Activated T-helper 17 cell treated with anti-CD3 and anti-CD28 coated beads, Interleukin-2, amount 50 U/mL, for 72 hours (primary cell): ENCODE measurements around the gene LRRC4B. TPM values are rescaled to one million over a fixed set of nuclear protein-coding genes. Genes with fewer than 3 reads are reported as not detected.
A peak's percentile ranks its signal among the peaks of the same experiment; 100 is the strongest.

ENCODE experiments used
- ATAC-seq: fragments of 150-1000 bp; cut with Tn5 transposase; replicated peaks from 2 replicates; pipeline ENCODE4 v1.10.0; 2021; ENCODE audit warnings: mild to moderate bottlenecking, moderate library complexity
- H3K27ac Mint-ChIP-seq: one replicate; pipeline ENCODE4 v1.8.0; 2022; ENCODE audit warnings: mixed read lengths
- H3K27me3 Mint-ChIP-seq: one replicate; pipeline ENCODE4 v1.8.0; 2022; ENCODE audit warnings: mixed read lengths
- H3K36me3 Mint-ChIP-seq: one replicate; pipeline ENCODE4 v1.8.0; 2022; ENCODE audit warnings: low read depth, mild to moderate bottlenecking, mixed read lengths
- H3K4me1 Mint-ChIP-seq: one replicate; pipeline ENCODE4 v1.8.0; 2022; ENCODE audit warnings: mixed read lengths
- H3K4me3 Mint-ChIP-seq: one replicate; pipeline ENCODE4 v1.8.0; 2022; ENCODE audit warnings: mild to moderate bottlenecking, mixed read lengths
- H3K9me3 Mint-ChIP-seq: one replicate; pipeline ENCODE4 v1.8.0; 2022; ENCODE audit warnings: mixed read lengths
- total RNA-seq, 2 donors: library from RNA; stranded (reverse); gene quantifications; one replicate each; pipeline ENCODE4 v1.2.3, GENCODE V29; 2022

LRRC4B gene
- total RNA-seq, 2 donors from 2014 or later, result not detected

- no peaks in the 10 kb centered on the region for H3K36me3 Mint-ChIP-seq
- no peak for ATAC-seq
Measured at GRCh38 chr19:50564229-50565105, 3.8 kb downstream of the LRRC4B start.

DNA sequence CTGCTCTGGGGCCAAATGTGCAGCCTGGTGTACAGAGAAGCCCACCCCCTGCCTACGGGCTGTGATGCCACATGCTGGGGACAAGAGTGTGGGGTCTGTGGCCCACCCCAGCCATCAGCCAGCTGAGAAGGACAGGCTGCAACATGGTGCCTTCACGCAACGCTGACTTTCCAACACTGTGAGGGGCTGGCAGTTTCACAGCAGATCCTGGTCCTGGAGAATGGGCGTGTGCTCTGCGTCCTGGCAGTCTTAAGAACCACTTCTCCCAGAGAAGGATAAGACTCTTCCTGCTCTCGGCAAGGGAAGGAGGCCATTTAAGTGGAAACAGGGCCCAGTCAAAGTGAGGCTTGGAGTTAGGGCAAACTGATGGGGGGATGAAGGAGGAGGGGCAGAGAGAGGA lies 4.6 kb downstream of the LRRC4B start:
- ATAC-seq, result no peak
- no peaks in the 10 kb centered on the region for H3K9me3 Mint-ChIP-seq
- H3K27me3 Mint-ChIP-seq, result peaks cover 40% of the 10 kb centered on the region
- no peak overlapping the region for H3K27ac Mint-ChIP-seq
- no peaks in the 10 kb centered on the region for H3K36me3 Mint-ChIP-seq
- peaks cover 6% of the 10 kb centered on the region for H3K4me1 Mint-ChIP-seq
- H3K4me3 Mint-ChIP-seq, result no peak overlapping the region

More at GRCh38 chr19:50564229-50565105, 3.8 kb downstream of the LRRC4B start:
- peaks cover 6% of the 10 kb centered on the region for H3K4me1 Mint-ChIP-seq
- H3K27ac Mint-ChIP-seq, result no peak overlapping the region
- H3K4me3 Mint-ChIP-seq, result no peak overlapping the region
- no peaks in the 10 kb centered on the region for H3K9me3 Mint-ChIP-seq
- H3K27me3 Mint-ChIP-seq, result peaks cover 45% of the 10 kb centered on the region

DNA sequence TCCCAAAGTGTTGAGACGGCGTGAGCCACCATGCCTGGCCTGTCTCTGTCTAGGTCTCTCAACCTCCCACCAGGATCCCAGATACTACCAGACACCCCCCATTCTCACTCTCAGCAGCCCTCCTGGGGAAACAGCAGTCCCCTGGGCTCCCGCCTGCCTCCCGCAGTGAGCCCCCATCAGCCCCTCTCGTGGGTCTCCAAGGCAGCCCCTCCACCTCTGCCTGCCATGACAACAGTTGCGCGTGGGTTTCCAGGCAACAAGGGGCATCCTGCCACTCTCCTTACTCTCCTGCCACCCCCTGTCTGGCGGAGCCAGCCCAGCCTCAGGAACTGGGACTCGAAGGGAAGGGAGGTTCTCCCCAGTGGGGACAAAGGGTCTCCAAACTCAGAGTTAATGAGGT lies 5.2 kb downstream of the LRRC4B start:
- H3K27me3 Mint-ChIP-seq, result peaks cover 44% of the 10 kb centered on the region
- no peak for ATAC-seq

GRCh38 chr19:50562329-50562728 lies 5.9 kb downstream of the LRRC4B start:
- H3K4me1 Mint-ChIP-seq, result peaks cover 6% of the 10 kb centered on the region
- no peaks in the 10 kb centered on the region for H3K9me3 Mint-ChIP-seq
- H3K27ac Mint-ChIP-seq, result no peak overlapping the region
- peaks cover 48% of the 10 kb centered on the region for H3K27me3 Mint-ChIP-seq
- H3K36me3 Mint-ChIP-seq, result no peaks in the 10 kb centered on the region
- no peak overlapping the region for H3K4me3 Mint-ChIP-seq
- no peak for ATAC-seq

More for the DNA sequence above, 5.2 kb downstream of the LRRC4B start:
- peaks cover 6% of the 10 kb centered on the region for H3K4me1 Mint-ChIP-seq
- H3K36me3 Mint-ChIP-seq, result no peaks in the 10 kb centered on the region
- no peak overlapping the region for H3K4me3 Mint-ChIP-seq
- H3K27ac Mint-ChIP-seq, result no peak overlapping the region
- no peaks in the 10 kb centered on the region for H3K9me3 Mint-ChIP-seq

DNA sequence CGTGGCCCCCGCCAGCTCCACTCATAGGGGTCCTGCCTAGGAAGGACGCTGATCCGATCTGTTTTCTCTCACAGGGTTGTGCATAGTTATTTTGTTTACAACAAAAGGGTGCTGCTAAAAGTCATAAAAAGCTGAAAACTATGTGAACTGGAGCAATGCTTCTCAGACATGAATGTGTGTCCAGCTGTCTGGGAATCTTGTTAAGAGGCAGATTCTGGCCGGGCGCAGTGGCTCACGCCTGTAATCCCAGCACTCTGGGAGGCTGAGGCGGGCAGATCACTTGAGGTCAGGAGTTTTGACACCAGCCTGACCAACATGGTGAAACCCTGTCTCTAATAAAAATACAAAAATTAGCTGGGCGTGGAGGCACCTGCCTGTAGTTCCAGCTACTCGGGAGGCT lies 8.6 kb downstream of the LRRC4B start:
- Mint-ChIP-seq H3K4me1 (peaks cover 4% of the 10 kb centered on the region), H3K27me3 (peaks cover 39% of the 10 kb centered on the region)

GRCh38 chr19:50558449-50558848 lies 9.8 kb downstream of the LRRC4B start:
- H3K27me3 Mint-ChIP-seq, result peaks cover 31% of the 10 kb centered on the region
- no peak overlapping the region for H3K27ac Mint-ChIP-seq
- no peak for ATAC-seq
- no peak overlapping the region for H3K4me3 Mint-ChIP-seq
- no peaks in the 10 kb centered on the region for H3K36me3 Mint-ChIP-seq
- H3K9me3 Mint-ChIP-seq, result no peaks in the 10 kb centered on the region
- H3K4me1 Mint-ChIP-seq, result peaks cover 4% of the 10 kb centered on the region

More for the DNA sequence above, 8.6 kb downstream of the LRRC4B start:
- Mint-ChIP-seq H3K9me3 (no peaks in the 10 kb centered on the region), H3K36me3 (no peaks in the 10 kb centered on the region), H3K4me3 (no peak overlapping the region), H3K27ac (no peak overlapping the region)
- no peak for ATAC-seq

- no peaks in the 10 kb centered on the region for H3K36me3 Mint-ChIP-seq
- peaks cover 4% of the 10 kb centered on the region for H3K4me1 Mint-ChIP-seq
- ATAC-seq, result no peak
- no peaks in the 10 kb centered on the region for H3K9me3 Mint-ChIP-seq
- H3K4me3 Mint-ChIP-seq, result no peak overlapping the region
- H3K27me3 Mint-ChIP-seq, result peaks cover 34% of the 10 kb centered on the region
- H3K27ac Mint-ChIP-seq, result no peak overlapping the region
Measured at GRCh38 chr19:50558039-50558438, 10.2 kb downstream of the LRRC4B start.

DNA sequence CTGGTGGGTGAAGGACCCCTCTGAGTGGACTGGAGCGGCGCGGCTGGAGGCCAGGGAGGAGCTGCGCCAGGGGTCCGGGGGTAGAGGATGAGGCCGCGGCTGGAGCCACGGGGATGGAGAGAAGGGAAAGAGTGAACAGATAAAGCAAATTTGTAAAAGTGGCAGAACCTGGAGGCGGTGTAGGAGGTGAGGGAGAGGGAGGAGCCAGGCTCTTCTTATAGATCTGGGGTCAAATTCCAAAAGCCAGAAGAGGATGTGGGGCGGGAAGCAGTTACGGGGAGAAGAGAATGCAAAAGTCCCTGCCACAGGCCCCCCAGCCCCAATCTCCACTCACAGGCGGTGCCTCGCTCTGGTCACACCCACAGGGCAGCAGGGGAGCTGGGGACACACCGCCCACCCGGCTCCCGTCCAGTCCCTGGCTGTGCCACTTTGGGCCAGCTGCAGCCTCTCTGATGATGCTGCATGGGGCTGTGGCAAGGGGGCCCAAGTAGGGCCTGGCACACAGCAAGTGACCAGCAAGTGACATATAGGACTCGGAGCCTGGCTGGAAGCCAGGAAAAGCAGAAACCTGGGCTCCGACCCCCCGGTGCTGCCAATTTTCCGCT lies 11.1 kb downstream of the LRRC4B start:
- peaks cover 43% of the 10 kb centered on the region for H3K27me3 Mint-ChIP-seq
- ATAC-seq, result no peak

DNA sequence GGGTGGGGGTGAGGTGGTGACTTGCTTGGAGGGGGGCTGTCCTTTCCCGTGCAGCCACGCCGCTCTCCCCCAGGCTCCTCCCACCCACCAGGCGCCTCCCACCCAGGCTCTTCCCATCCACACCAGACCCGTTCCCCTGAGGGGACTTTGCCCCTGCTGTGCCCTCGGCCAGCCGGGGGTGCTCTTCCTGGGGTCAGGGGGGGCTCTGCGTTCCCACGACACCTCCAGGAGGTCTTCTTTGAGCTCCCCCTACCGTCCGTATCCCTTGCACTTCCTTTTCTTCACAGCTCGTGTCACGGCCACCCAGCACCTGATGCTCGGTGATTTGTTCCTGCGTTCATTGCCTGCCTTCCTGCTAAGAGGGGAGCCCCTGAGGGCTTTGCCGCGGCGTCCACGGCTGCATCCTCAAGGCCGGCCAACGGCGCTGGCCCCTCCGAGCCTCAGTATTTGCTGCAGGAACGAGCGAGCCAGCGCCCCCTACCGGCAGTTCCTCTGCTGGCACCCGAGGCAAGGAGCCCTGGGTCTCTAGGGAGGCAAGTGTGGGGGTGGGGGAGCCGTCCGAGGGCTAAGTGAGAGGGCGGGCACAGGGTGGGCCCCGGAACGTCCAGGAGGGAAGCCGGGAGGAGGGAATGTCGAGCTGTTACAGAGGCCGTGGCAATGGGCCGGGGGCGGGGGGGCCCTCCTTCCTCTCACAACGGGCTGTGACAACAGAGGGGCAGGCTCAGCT lies 11.8 kb downstream of the LRRC4B start:
- ATAC-seq, result peak; percentile 85
- Mint-ChIP-seq H3K4me3 (peak overlapping the region; percentile 69), H3K4me1 (peaks cover 4% of the 10 kb centered on the region), H3K27ac (peak overlapping the region; percentile 15), H3K9me3 (no peaks in the 10 kb centered on the region), H3K27me3 (peaks cover 48% of the 10 kb centered on the region), H3K36me3 (no peaks in the 10 kb centered on the region)

More for the DNA sequence above, 11.1 kb downstream of the LRRC4B start:
- H3K36me3 Mint-ChIP-seq, result no peaks in the 10 kb centered on the region
- H3K4me1 Mint-ChIP-seq, result peaks cover 4% of the 10 kb centered on the region
- no peak overlapping the region for H3K4me3 Mint-ChIP-seq
- no peaks in the 10 kb centered on the region for H3K9me3 Mint-ChIP-seq
- H3K27ac Mint-ChIP-seq, result no peak overlapping the region

DNA sequence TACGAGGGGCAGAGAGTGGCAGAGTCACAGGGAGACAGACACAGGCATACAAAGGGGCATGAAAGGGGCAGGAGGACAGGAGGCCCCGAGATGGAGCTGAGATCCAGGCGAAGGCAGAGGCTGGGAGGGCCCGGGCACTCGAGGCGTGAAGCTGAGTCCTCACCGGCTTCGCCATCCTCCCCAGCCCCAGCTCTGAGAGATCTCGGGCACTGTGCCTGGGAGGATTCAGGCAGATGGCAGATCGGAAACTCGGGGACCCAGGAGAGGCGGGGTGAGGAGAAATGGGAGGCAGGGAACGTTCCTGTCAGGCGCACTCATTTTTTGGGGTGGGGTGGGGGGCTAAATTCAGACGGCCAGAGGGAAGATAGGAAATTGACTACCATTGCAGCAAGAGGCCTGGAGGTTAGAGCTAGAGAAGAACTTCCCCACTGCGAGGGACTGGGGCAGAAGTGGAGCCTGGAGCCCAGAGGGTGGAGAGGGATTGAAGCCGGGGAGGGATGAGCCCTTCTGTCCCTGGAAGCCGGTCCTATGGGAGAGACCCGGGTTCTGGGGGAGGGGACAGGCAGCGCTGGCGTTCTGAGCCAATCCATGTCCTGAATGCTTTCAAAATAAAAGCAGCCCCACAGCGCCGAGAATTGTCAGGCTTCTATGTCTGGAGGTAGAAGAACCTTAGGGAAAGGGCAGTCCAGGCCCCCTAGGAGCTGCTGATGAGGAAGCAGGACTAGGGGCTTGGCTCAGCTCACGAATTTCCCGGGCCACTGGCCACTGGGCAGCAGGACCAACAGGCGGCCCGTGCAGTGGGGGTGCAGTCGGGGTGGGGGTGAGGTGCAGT lies 12.6 kb downstream of the LRRC4B start:
- no peak overlapping the region for H3K27ac Mint-ChIP-seq
- peaks cover 50% of the 10 kb centered on the region for H3K27me3 Mint-ChIP-seq
- H3K4me3 Mint-ChIP-seq, result peak overlapping the region; percentile 69
- H3K9me3 Mint-ChIP-seq, result no peaks in the 10 kb centered on the region
- ATAC-seq, result no peak
- H3K36me3 Mint-ChIP-seq, result no peaks in the 10 kb centered on the region
- peaks cover 4% of the 10 kb centered on the region for H3K4me1 Mint-ChIP-seq

GRCh38 chr19:50555033-50555432 lies 13.2 kb downstream of the LRRC4B start:
- Mint-ChIP-seq H3K36me3 (no peaks in the 10 kb centered on the region), H3K27ac (no peak overlapping the region), H3K27me3 (peaks cover 56% of the 10 kb centered on the region), H3K9me3 (no peaks in the 10 kb centered on the region), H3K4me1 (peaks cover 4% of the 10 kb centered on the region), H3K4me3 (peak overlapping the region; percentile 69)
- no peak for ATAC-seq

GRCh38 chr19:50554212-50554611 lies 14.0 kb downstream of the LRRC4B start:
- Mint-ChIP-seq H3K9me3 (no peaks in the 10 kb centered on the region), H3K4me1 (peaks cover 4% of the 10 kb centered on the region), H3K36me3 (no peaks in the 10 kb centered on the region), H3K27me3 (peaks cover 57% of the 10 kb centered on the region), H3K27ac (no peak overlapping the region), H3K4me3 (no peak overlapping the region)
- no peak for ATAC-seq

DNA sequence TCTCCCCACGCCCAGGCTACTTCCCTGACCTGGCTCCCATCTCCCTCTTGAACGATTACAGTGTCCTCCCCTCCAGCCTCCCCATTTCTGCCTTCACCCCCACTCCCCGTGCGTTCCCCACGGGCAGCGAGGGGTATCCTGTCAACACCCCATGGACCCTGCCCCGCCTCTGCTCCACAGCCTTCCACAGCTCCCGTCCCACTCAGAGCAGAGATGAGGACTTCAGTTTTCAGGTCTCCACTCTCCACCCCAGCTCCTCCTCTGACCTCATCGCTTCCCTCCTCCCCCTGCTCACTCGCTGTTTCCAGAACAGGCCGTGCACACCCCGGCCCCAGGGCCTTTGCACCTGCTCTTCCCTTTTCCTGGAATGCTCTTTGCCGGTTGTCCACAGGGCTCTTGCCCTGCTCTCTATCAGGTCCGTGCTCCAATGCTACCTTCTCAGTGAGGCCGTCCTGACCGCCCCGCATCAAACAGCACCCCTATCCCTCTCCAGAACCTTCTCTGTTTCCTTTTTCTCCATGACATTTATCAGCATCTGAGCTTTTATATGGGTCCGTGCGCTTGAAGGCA lies 15.0 kb downstream of the LRRC4B start:
- no peaks in the 10 kb centered on the region for H3K36me3 Mint-ChIP-seq
- H3K4me1 Mint-ChIP-seq, result peaks cover 4% of the 10 kb centered on the region
- peaks cover 56% of the 10 kb centered on the region for H3K27me3 Mint-ChIP-seq
- H3K9me3 Mint-ChIP-seq, result no peaks in the 10 kb centered on the region
- ATAC-seq, result no peak
- no peak overlapping the region for H3K4me3 Mint-ChIP-seq
- no peak overlapping the region for H3K27ac Mint-ChIP-seq

- Mint-ChIP-seq H3K36me3 (no peaks in the 10 kb centered on the region), H3K4me3 (no peak overlapping the region), H3K4me1 (peaks cover 4% of the 10 kb centered on the region), H3K9me3 (no peaks in the 10 kb centered on the region), H3K27ac (no peak overlapping the region), H3K27me3 (peaks cover 50% of the 10 kb centered on the region)
- no peak for ATAC-seq
Measured at GRCh38 chr19:50552540-50552939, 15.7 kb downstream of the LRRC4B start.
